Chondrocyte (in vitro differentiated cells): ENCODE results near the gene MYO5B. TPM values are rescaled to one million over a fixed set of nuclear protein-coding genes. Genes with fewer than 3 reads are reported as not detected.

Source experiments
- DNase-seq: peaks from one replicate; pipeline ENCODE4 v3.0.0; 2021; ENCODE audit warnings: mixed read lengths, low spot score
- H3K27ac Mint-ChIP-seq: one replicate; pipeline ENCODE4 v1.8.0; 2021; ENCODE audit warnings: mild to moderate bottlenecking, moderate library complexity, mixed read lengths; ENCODE audit not compliant: unreplicated experiment
- H3K27me3 Mint-ChIP-seq: 2 replicates; pipeline ENCODE4 v1.8.0; 2021; ENCODE audit warnings: low read depth, mixed read lengths
- H3K36me3 Mint-ChIP-seq: 2 replicates; pipeline ENCODE4 v1.8.0; 2021; ENCODE audit warnings: low read depth, mixed read lengths
- H3K4me1 Mint-ChIP-seq: 2 replicates; pipeline ENCODE4 v1.8.0; 2021; ENCODE audit warnings: low read depth, mild to moderate bottlenecking, mixed read lengths
- H3K4me3 Mint-ChIP-seq: one replicate; pipeline ENCODE4 v1.8.0; 2021; ENCODE audit warnings: mild to moderate bottlenecking, moderate library complexity, mixed read lengths; ENCODE audit not compliant: unreplicated experiment
- H3K9me3 Mint-ChIP-seq: 2 replicates; pipeline ENCODE4 v1.8.0; 2021; ENCODE audit warnings: low read depth, mixed read lengths
- CTCF ChIP-seq: fragments of 200-600 bp; sonication (generic); IDR thresholded peaks from 2 replicates; pipeline ENCODE4 v1.5.0; 2021; ENCODE audit warnings: antibody characterized with exemption, mild to moderate bottlenecking, moderate library complexity
- total RNA-seq: library from RNA; stranded (reverse); gene quantifications from 3 replicates; pipeline ENCODE4 v1.2.1, GENCODE V29; 2021

MYO5B gene
- total RNA-seq, 1 donor from 2014 or later: 0.97 TPM

GRCh38 chr18:50161597-50162205 lies 33.2 kb downstream of the MYO5B start:
- Mint-ChIP-seq H3K4me1 (peaks cover 3% of the 10 kb centered on the region), H3K4me3 (no peak overlapping the region), H3K27ac (no peak overlapping the region), H3K36me3 (peaks cover under 1% of the 10 kb centered on the region), H3K9me3 (peaks cover 4% of the 10 kb centered on the region), H3K27me3 (peaks cover 55% of the 10 kb centered on the region)
- DNase-seq: no peak
- no peak for TF ChIP-seq CTCF

- no peak for TF ChIP-seq CTCF
- Mint-ChIP-seq H3K4me3 (no peak overlapping the region), H3K27ac (no peak overlapping the region), H3K36me3 (peaks cover 2% of the 10 kb centered on the region), H3K9me3 (peaks cover 4% of the 10 kb centered on the region), H3K4me1 (peaks cover 3% of the 10 kb centered on the region), H3K27me3 (peaks cover 43% of the 10 kb centered on the region)
- no peak for DNase-seq
These were observed 35.3 kb downstream of the MYO5B start for GRCh38 chr18:50159654-50160046.

GRCh38 chr18:50158866-50159653 lies 35.9 kb downstream of the MYO5B start:
- no peak overlapping the region for H3K27ac Mint-ChIP-seq
- DNase-seq: no peak
- H3K4me3 Mint-ChIP-seq: no peak overlapping the region
- H3K9me3 Mint-ChIP-seq: peaks cover 4% of the 10 kb centered on the region
- peaks cover 3% of the 10 kb centered on the region for H3K4me1 Mint-ChIP-seq
- H3K36me3 Mint-ChIP-seq: peaks cover 2% of the 10 kb centered on the region
- no peak for TF ChIP-seq CTCF
- H3K27me3 Mint-ChIP-seq: peaks cover 43% of the 10 kb centered on the region

GRCh38 chr18:50155406-50155805 lies 39.5 kb downstream of the MYO5B start:
- peaks cover 25% of the 10 kb centered on the region for H3K27me3 Mint-ChIP-seq
- H3K4me1 Mint-ChIP-seq: no peaks in the 10 kb centered on the region

More at GRCh38 chr18:50155406-50155805, 39.5 kb downstream of the MYO5B start:
- no peak overlapping the region for H3K27ac Mint-ChIP-seq
- peaks cover 2% of the 10 kb centered on the region for H3K36me3 Mint-ChIP-seq
- no peak for TF ChIP-seq CTCF
- peaks cover 4% of the 10 kb centered on the region for H3K9me3 Mint-ChIP-seq
- DNase-seq: no peak
- no peak overlapping the region for H3K4me3 Mint-ChIP-seq
